GM12892 (cell line): ENCODE data around the gene CCL13.

Source experiments
- POLR2A ChIP-seq: IDR thresholded peaks from 2 replicates; pipeline ENCODE4 v1.6.1; 2011; ENCODE audit warnings: low read depth, low read length, control low read depth
- POLR2AphosphoS5 ChIP-seq: IDR thresholded peaks from 2 replicates; pipeline ENCODE4 v1.6.1; 2011; ENCODE audit warnings: low read depth, low read length, control low read depth

GRCh38 chr17:34363183-34363661 lies 6.9 kb downstream of the CCL13 start, which contains the start of gene CCL1:
- TF ChIP-seq POLR2A (no peak), POLR2AphosphoS5 (no peak)
